ENCODE measurements around the gene ACTL7B.

ACTL7B gene

GRCh38 chr9:108830272-108830671, 25.5 kb downstream of the ACTL7B start:
- TF ChIP-seq EZH2phosphoT487 (conservative IDR thresholded peaks at IDR 0.05; ENCODE audit: low read length) (no peak), CTCF (IDR thresholded peaks at IDR 0.05; ENCODE audit: insufficient read depth, low read length, poor library complexity, severe bottlenecking) (no peak)
- H2AFZ ChIP-seq (ENCODE audit: low read depth, low read length, severe bottlenecking), result no peak overlapping the region
- H3K4me3 ChIP-seq (ENCODE audit: insufficient read depth, low read length, poor library complexity, severe bottlenecking), result no peak overlapping the region
- no peaks in the 10 kb centered on the region for H3K36me3 ChIP-seq (ENCODE audit: low read length)
- H3K4me2 ChIP-seq (ENCODE audit: low read depth, low read length, poor library complexity, severe bottlenecking), result no peak overlapping the region
- H3K27me3 ChIP-seq (ENCODE audit: low read length), result no peaks in the 10 kb centered on the region
- no peaks in the 10 kb centered on the region for H3K79me2 ChIP-seq (ENCODE audit: insufficient read depth, low read length)
- H3F3A ChIP-seq (ENCODE audit: insufficient read depth), result no peaks in the 10 kb centered on the region
- no peaks in the 10 kb centered on the region for H4K20me1 ChIP-seq (ENCODE audit: low read depth, low read length)
- no peak overlapping the region for H3K27ac ChIP-seq (ENCODE audit: low read depth, low read length)
- no peaks in the 10 kb centered on the region for H3K9me2 ChIP-seq (replicated peaks; ENCODE audit: insufficient read depth, low read length)
- no peaks in the 10 kb centered on the region for H3K9me3 ChIP-seq (ENCODE audit: insufficient read depth, low read length)
- no peak overlapping the region for H3K9ac ChIP-seq (ENCODE audit: low read length)

- Histone ChIP-seq H3K27ac (ENCODE audit: low read depth, low read length) (no peak overlapping the region), H3K9me3 (ENCODE audit: insufficient read depth, low read length) (no peaks in the 10 kb centered on the region), H3K79me2 (ENCODE audit: insufficient read depth, low read length) (no peaks in the 10 kb centered on the region), H3K36me3 (ENCODE audit: low read length) (no peaks in the 10 kb centered on the region), H3K9ac (ENCODE audit: low read length) (no peak overlapping the region), H3K4me2 (ENCODE audit: low read depth, low read length, poor library complexity, severe bottlenecking) (no peak overlapping the region), H3K9me2 (replicated peaks; ENCODE audit: insufficient read depth, low read length) (no peaks in the 10 kb centered on the region), H3K4me3 (ENCODE audit: insufficient read depth, low read length, poor library complexity, severe bottlenecking) (no peak overlapping the region), H3K27me3 (ENCODE audit: low read length) (no peaks in the 10 kb centered on the region), H4K20me1 (ENCODE audit: low read depth, low read length) (no peaks in the 10 kb centered on the region), H2AFZ (ENCODE audit: low read depth, low read length, severe bottlenecking) (no peak overlapping the region), H3F3A (ENCODE audit: insufficient read depth) (no peaks in the 10 kb centered on the region)
- no peak for TF ChIP-seq CTCF (IDR thresholded peaks at IDR 0.05; ENCODE audit: insufficient read depth, low read length, poor library complexity, severe bottlenecking)
- no peak for TF ChIP-seq EZH2phosphoT487 (conservative IDR thresholded peaks at IDR 0.05; ENCODE audit: low read length)
These were observed 32.0 kb downstream of the ACTL7B start for GRCh38 chr9:108823829-108824228.

DNA sequence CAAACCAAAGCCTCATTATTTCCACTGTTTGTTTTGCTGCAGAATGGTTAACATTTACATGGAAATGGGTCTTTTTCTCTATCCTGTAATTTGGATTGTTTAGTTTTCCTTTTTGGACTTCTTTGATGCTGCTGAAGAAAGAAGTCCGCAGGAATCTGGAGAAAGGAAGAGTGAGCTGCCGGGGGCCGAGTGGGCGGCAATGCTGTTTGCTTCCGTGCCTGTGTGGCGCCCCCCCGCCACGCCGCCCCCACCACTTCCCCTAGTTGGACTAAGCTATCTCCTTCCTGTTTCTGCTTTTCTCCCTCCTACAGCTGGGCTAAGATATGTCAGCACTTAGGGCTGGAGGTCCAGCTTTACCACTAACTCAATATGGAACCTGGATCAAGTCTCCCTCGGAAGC, 39.7 kb downstream of the ACTL7B start:
- Histone ChIP-seq H3K79me2 (ENCODE audit: insufficient read depth, low read length) (no peaks in the 10 kb centered on the region), H4K20me1 (ENCODE audit: low read depth, low read length) (no peaks in the 10 kb centered on the region), H3K27ac (ENCODE audit: low read depth, low read length) (no peak overlapping the region), H3K9ac (ENCODE audit: low read length) (no peak overlapping the region), H3K9me3 (ENCODE audit: insufficient read depth, low read length) (no peaks in the 10 kb centered on the region), H3K4me2 (ENCODE audit: low read depth, low read length, poor library complexity, severe bottlenecking) (no peak overlapping the region), H3F3A (ENCODE audit: insufficient read depth) (no peaks in the 10 kb centered on the region), H2AFZ (ENCODE audit: low read depth, low read length, severe bottlenecking) (no peak overlapping the region), H3K27me3 (ENCODE audit: low read length) (no peaks in the 10 kb centered on the region), H3K4me3 (ENCODE audit: insufficient read depth, low read length, poor library complexity, severe bottlenecking) (no peak overlapping the region), H3K9me2 (replicated peaks; ENCODE audit: insufficient read depth, low read length) (no peaks in the 10 kb centered on the region), H3K36me3 (ENCODE audit: low read length) (no peaks in the 10 kb centered on the region)
- TF ChIP-seq CTCF (IDR thresholded peaks at IDR 0.05; ENCODE audit: insufficient read depth, low read length, poor library complexity, severe bottlenecking) (no peak), EZH2phosphoT487 (conservative IDR thresholded peaks at IDR 0.05; ENCODE audit: low read length) (no peak)

Measured in SU-DHL-6 (cell line).